ENCODE results near the gene C1QL4. TPM values are rescaled to one million over a fixed set of nuclear protein-coding genes. Genes with fewer than 3 reads are reported as not detected.

Gene C1QL4
- total and polyA plus RNA-seq, 12 donors, result not detected

- ATAC-seq (no peak), DNase-seq (no peak)
- intact Hi-C loops (cut with DNase I), result loop anchor here in 5 of 10 donors (2.0 to 5.0 kb wide), 2 partner anchors 53 to 56 kb away; no protein-coding TSS in a partner anchor
- Histone ChIP-seq H3K27me3 (peaks cover 0 to 44% (median 22%) of the 10 kb centered on the region in 7 donors), H3K4me1 (peaks cover 7 to 17% (median 10%) of the 10 kb centered on the region in 9 donors), H3K9me3 (no peaks in the 10 kb centered on the region), H3K27ac (no peak overlapping the region), H3K4me3 (no peak overlapping the region), H3K36me3 (no peaks in the 10 kb centered on the region)
- TF ChIP-seq, protein P1, sequence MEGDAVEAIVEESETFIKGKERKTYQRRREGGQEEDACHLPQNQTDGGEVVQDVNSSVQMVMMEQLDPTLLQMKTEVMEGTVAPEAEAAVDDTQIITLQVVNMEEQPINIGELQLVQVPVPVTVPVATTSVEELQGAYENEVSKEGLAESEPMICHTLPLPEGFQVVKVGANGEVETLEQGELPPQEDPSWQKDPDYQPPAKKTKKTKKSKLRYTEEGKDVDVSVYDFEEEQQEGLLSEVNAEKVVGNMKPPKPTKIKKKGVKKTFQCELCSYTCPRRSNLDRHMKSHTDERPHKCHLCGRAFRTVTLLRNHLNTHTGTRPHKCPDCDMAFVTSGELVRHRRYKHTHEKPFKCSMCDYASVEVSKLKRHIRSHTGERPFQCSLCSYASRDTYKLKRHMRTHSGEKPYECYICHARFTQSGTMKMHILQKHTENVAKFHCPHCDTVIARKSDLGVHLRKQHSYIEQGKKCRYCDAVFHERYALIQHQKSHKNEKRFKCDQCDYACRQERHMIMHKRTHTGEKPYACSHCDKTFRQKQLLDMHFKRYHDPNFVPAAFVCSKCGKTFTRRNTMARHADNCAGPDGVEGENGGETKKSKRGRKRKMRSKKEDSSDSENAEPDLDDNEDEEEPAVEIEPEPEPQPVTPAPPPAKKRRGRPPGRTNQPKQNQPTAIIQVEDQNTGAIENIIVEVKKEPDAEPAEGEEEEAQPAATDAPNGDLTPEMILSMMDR (IDR thresholded peaks at IDR 0.05), result no peak
- 80 to 84% methylated on average over 9 of the region's 9 CpGs for WGBS, 2 donors
These were observed 47.9 kb downstream of the C1QL4 start for GRCh38 chr12:49288922-49289555.

GRCh38 chr12:49288412-49288853 is 48.6 kb downstream of the C1QL4 start:
- 10% methylated on average over 11 of the region's 11 CpGs for WGBS, 2 donors
- DNase-seq, result no peak
- no peaks in the 10 kb centered on the region for H3K36me3 ChIP-seq
- H3K4me1 ChIP-seq, result peaks cover 5 to 12% (median 8%) of the 10 kb centered on the region in 9 donors
- intact Hi-C loops (cut with DNase I), result loop anchor here in 5 of 10 donors (2.0 to 5.0 kb wide), 2 partner anchors 54 to 56 kb away; no protein-coding TSS in a partner anchor
- peak in 5 of 8 donors; percentile 45 to 66 (median 53) for ATAC-seq
- no peaks in the 10 kb centered on the region for H3K9me3 ChIP-seq
- no peak overlapping the region for H3K27ac ChIP-seq
- TF ChIP-seq, protein P1 (IDR thresholded peaks at IDR 0.05), result peak; percentile 61 to 90 (median 86)
- H3K27me3 ChIP-seq, result peaks cover 0 to 48% (median 28%) of the 10 kb centered on the region in 7 donors
- H3K4me3 ChIP-seq, result no peak overlapping the region

- H3K36me3 ChIP-seq, result no peaks in the 10 kb centered on the region
- intact Hi-C loops (cut with DNase I), result loop anchor here in 5 of 10 donors (2.0 to 5.0 kb wide), 2 partner anchors 54 to 57 kb away; no protein-coding TSS in a partner anchor
- H3K4me1 ChIP-seq, result peaks cover 0 to 7% (median 3%) of the 10 kb centered on the region in 9 donors
- no peak for ATAC-seq
- H3K4me3 ChIP-seq, result no peak overlapping the region
- no peak overlapping the region for H3K27ac ChIP-seq
- peaks cover 0 to 48% (median 28%) of the 10 kb centered on the region in 7 donors for H3K27me3 ChIP-seq
- WGBS, 2 donors, result 53% methylated on average over 6 of the region's 6 CpGs
- TF ChIP-seq, protein P1 (IDR thresholded peaks at IDR 0.05), result no peak
- DNase-seq, result no peak
- H3K9me3 ChIP-seq, result no peaks in the 10 kb centered on the region
These were observed 49.1 kb downstream of the C1QL4 start for GRCh38 chr12:49287876-49288275.

DNA sequence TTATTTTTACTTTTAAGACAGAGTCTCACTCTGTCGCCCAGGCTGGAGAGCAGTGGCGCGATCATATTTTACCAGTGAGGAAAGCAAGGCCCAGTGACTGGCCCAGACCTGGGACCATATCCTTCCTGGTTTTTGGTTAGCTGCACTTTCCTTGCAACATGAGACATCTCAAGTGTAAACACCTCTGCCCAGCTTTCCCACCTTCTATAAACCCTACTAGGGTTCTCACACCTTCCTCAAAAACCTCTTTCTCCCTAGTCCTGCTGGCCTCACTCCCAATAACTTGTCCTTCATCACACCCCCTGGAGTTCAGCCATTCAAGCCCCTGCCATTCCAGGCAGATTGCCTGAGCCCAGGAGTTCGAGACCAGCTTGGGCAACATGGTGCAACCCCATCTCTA is 52.3 kb downstream of the C1QL4 start:
- no peak for DNase-seq
- Histone ChIP-seq H3K27ac (no peak overlapping the region), H3K36me3 (no peaks in the 10 kb centered on the region), H3K4me3 (no peak overlapping the region), H3K9me3 (no peaks in the 10 kb centered on the region), H3K4me1 (no peaks in the 10 kb centered on the region), H3K27me3 (peaks cover 0 to 48% (median 28%) of the 10 kb centered on the region in 7 donors)
- 93% methylated on average over 4 of the region's 4 CpGs for WGBS, 2 donors
- no peak for ATAC-seq
- TF ChIP-seq, protein P1 (IDR thresholded peaks at IDR 0.05), result no peak
- intact Hi-C loops (cut with DNase I), result loop anchor here in 4 of 10 donors (5.0 kb wide), 1 partner anchor 58 kb away; no protein-coding TSS in a partner anchor

Data from heart right ventricle (tissue), 16 donors.